Effector memory CD8-positive, alpha-beta T cell (primary cell): ENCODE data around the gene PTPRD.

ENCODE experiments used
- ATAC-seq: fragments of 150-1000 bp; cut with Tn5 transposase; replicated peaks from 2 replicates; pipeline ENCODE4 v1.10.0; 2021; ENCODE audit warnings: mild to moderate bottlenecking, moderate library complexity
- DNase-seq, 3 experiments: peaks; one replicate each; pipeline ENCODE4 v3.0.0; 2021
- H3K27ac Mint-ChIP-seq, 2 donors: one replicate each; pipeline ENCODE4 v1.8.0; 2022; ENCODE audit warnings: mild to moderate bottlenecking in 2 of 2, mixed read lengths in 2 of 2, moderate library complexity in 2 of 2
- H3K27me3 Mint-ChIP-seq, 2 donors: one replicate each; pipeline ENCODE4 v1.8.0; 2022; ENCODE audit warnings: mixed read lengths in 2 of 2
- H3K36me3 Mint-ChIP-seq: one replicate; pipeline ENCODE4 v1.8.0; 2022; ENCODE audit warnings: mild to moderate bottlenecking, moderate library complexity, mixed read lengths; ENCODE audit not compliant: insufficient read depth
- H3K4me1 Mint-ChIP-seq, 2 donors: one replicate each; pipeline ENCODE4 v1.8.0; 2022; ENCODE audit warnings: low read depth in 2 of 2, mixed read lengths in 2 of 2
- H3K4me3 Mint-ChIP-seq, 2 donors: one replicate each; pipeline ENCODE4 v1.8.0; 2022; ENCODE audit warnings: mild to moderate bottlenecking in 2 of 2, mixed read lengths in 2 of 2, moderate library complexity in 2 of 2
- H3K9me3 Mint-ChIP-seq, 2 donors: one replicate each; pipeline ENCODE4 v1.8.0; 2022; ENCODE audit warnings: mixed read lengths in 2 of 2

Gene PTPRD

GRCh38 chr9:8434621-8435020 is 2178.2 kb downstream of the PTPRD start:
- Mint-ChIP-seq H3K4me3 (no peak overlapping the region), H3K27ac (no peak overlapping the region), H3K4me1 (peaks cover 5 to 9% of the 10 kb centered on the region in 2 donors), H3K36me3 (no peaks in the 10 kb centered on the region), H3K27me3 (no peaks in the 10 kb centered on the region), H3K9me3 (peaks cover 0 to 7% of the 10 kb centered on the region in 2 donors)
- no peak for DNase-seq
- no peak for ATAC-seq

GRCh38 chr9:8432224-8432623 is 2180.6 kb downstream of the PTPRD start:
- H3K4me1 Mint-ChIP-seq: peaks cover 5 to 24% of the 10 kb centered on the region in 2 donors
- H3K36me3 Mint-ChIP-seq: peaks cover 3% of the 10 kb centered on the region
- no peak overlapping the region for H3K27ac Mint-ChIP-seq
- H3K27me3 Mint-ChIP-seq: no peaks in the 10 kb centered on the region
- ATAC-seq (no peak), DNase-seq (no peak)
- peak overlapping the region in 1 of 2 donors; percentile 5 for H3K4me3 Mint-ChIP-seq
- no peaks in the 10 kb centered on the region for H3K9me3 Mint-ChIP-seq

- Mint-ChIP-seq H3K27ac (no peak overlapping the region), H3K4me3 (no peak overlapping the region), H3K4me1 (peaks cover 5 to 24% of the 10 kb centered on the region in 2 donors), H3K36me3 (peaks cover 3% of the 10 kb centered on the region), H3K9me3 (no peaks in the 10 kb centered on the region), H3K27me3 (no peaks in the 10 kb centered on the region)
- no peak for ATAC-seq
- DNase-seq: no peak
Observed at GRCh38 chr9:8431505-8431904, 2181.3 kb downstream of the PTPRD start.

GRCh38 chr9:8430945-8431344 is 2181.9 kb downstream of the PTPRD start:
- ATAC-seq (no peak), DNase-seq (no peak)
- Mint-ChIP-seq H3K36me3 (peaks cover 3% of the 10 kb centered on the region), H3K4me1 (peaks cover 5 to 24% of the 10 kb centered on the region in 2 donors), H3K4me3 (no peak overlapping the region), H3K27me3 (no peaks in the 10 kb centered on the region), H3K27ac (no peak overlapping the region), H3K9me3 (no peaks in the 10 kb centered on the region)

GRCh38 chr9:8429768-8430167 is 2183.0 kb downstream of the PTPRD start:
- DNase-seq: no peak
- ATAC-seq: peak; percentile 67
- peaks cover 5 to 24% of the 10 kb centered on the region in 2 donors for H3K4me1 Mint-ChIP-seq
- no peaks in the 10 kb centered on the region for H3K27me3 Mint-ChIP-seq
- H3K27ac Mint-ChIP-seq: peak overlapping the region; percentile 39 to 86
- H3K36me3 Mint-ChIP-seq: peaks cover 3% of the 10 kb centered on the region
- H3K9me3 Mint-ChIP-seq: no peaks in the 10 kb centered on the region
- H3K4me3 Mint-ChIP-seq: no peak overlapping the region

GRCh38 chr9:8429157-8429556 is 2183.6 kb downstream of the PTPRD start:
- Mint-ChIP-seq H3K9me3 (no peaks in the 10 kb centered on the region), H3K36me3 (peaks cover 3% of the 10 kb centered on the region), H3K27ac (peak overlapping the region; percentile 39 to 86), H3K27me3 (no peaks in the 10 kb centered on the region), H3K4me1 (peaks cover 5 to 24% of the 10 kb centered on the region in 2 donors), H3K4me3 (no peak overlapping the region)
- no peak for DNase-seq
- ATAC-seq: peak; percentile 54

- H3K9me3 Mint-ChIP-seq: no peaks in the 10 kb centered on the region
- H3K27me3 Mint-ChIP-seq: no peaks in the 10 kb centered on the region
- DNase-seq (no peak), ATAC-seq (peak; percentile 43)
- no peak overlapping the region for H3K27ac Mint-ChIP-seq
- H3K36me3 Mint-ChIP-seq: peaks cover 3% of the 10 kb centered on the region
- peaks cover 5 to 24% of the 10 kb centered on the region in 2 donors for H3K4me1 Mint-ChIP-seq
- H3K4me3 Mint-ChIP-seq: no peak overlapping the region
Observed at GRCh38 chr9:8428389-8428788, 2184.4 kb downstream of the PTPRD start.

- H3K9me3 Mint-ChIP-seq: no peaks in the 10 kb centered on the region
- no peak overlapping the region for H3K27ac Mint-ChIP-seq
- ATAC-seq (no peak), DNase-seq (no peak)
- no peak overlapping the region for H3K4me3 Mint-ChIP-seq
- H3K4me1 Mint-ChIP-seq: peaks cover 0 to 16% of the 10 kb centered on the region in 2 donors
- H3K36me3 Mint-ChIP-seq: peaks cover 3% of the 10 kb centered on the region
- no peaks in the 10 kb centered on the region for H3K27me3 Mint-ChIP-seq
Observed at GRCh38 chr9:8424786-8425410, 2187.9 kb downstream of the PTPRD start.

GRCh38 chr9:8420416-8420815 is 2192.4 kb downstream of the PTPRD start:
- Mint-ChIP-seq H3K36me3 (no peaks in the 10 kb centered on the region), H3K27ac (no peak overlapping the region)
- ATAC-seq: no peak

GRCh38 chr9:8419596-8420275 is 2193.1 kb downstream of the PTPRD start:
- H3K27ac Mint-ChIP-seq: no peak overlapping the region
- no peak for DNase-seq
- no peak overlapping the region for H3K4me3 Mint-ChIP-seq
- H3K9me3 Mint-ChIP-seq: peaks cover 0 to 2% of the 10 kb centered on the region in 2 donors
- H3K27me3 Mint-ChIP-seq: no peaks in the 10 kb centered on the region
- ATAC-seq: no peak
- no peaks in the 10 kb centered on the region for H3K4me1 Mint-ChIP-seq
- H3K36me3 Mint-ChIP-seq: no peaks in the 10 kb centered on the region

More at GRCh38 chr9:8420416-8420815, 2192.4 kb downstream of the PTPRD start:
- Mint-ChIP-seq H3K9me3 (peaks cover 0 to 2% of the 10 kb centered on the region in 2 donors), H3K4me1 (no peaks in the 10 kb centered on the region), H3K27me3 (no peaks in the 10 kb centered on the region), H3K4me3 (no peak overlapping the region)
- no peak for DNase-seq

- H3K27ac Mint-ChIP-seq: no peak overlapping the region
- no peak for DNase-seq
- no peak for ATAC-seq
- no peaks in the 10 kb centered on the region for H3K36me3 Mint-ChIP-seq
- no peaks in the 10 kb centered on the region for H3K4me1 Mint-ChIP-seq
- H3K9me3 Mint-ChIP-seq: peaks cover 0 to 2% of the 10 kb centered on the region in 2 donors
- H3K27me3 Mint-ChIP-seq: no peaks in the 10 kb centered on the region
- H3K4me3 Mint-ChIP-seq: no peak overlapping the region
Observed at GRCh38 chr9:8417341-8417740, 2195.5 kb downstream of the PTPRD start.

- Mint-ChIP-seq H3K4me3 (no peak overlapping the region), H3K27me3 (peaks cover 0 to 8% of the 10 kb centered on the region in 2 donors), H3K9me3 (no peaks in the 10 kb centered on the region), H3K27ac (no peak overlapping the region), H3K36me3 (no peaks in the 10 kb centered on the region), H3K4me1 (no peaks in the 10 kb centered on the region)
- no peak for ATAC-seq
- no peak for DNase-seq
Observed at GRCh38 chr9:8412327-8412726, 2200.5 kb downstream of the PTPRD start.

GRCh38 chr9:8408575-8409190 is 2204.1 kb downstream of the PTPRD start:
- DNase-seq (no peak), ATAC-seq (no peak)
- Mint-ChIP-seq H3K36me3 (no peaks in the 10 kb centered on the region), H3K27ac (no peak overlapping the region), H3K4me3 (no peak overlapping the region), H3K4me1 (no peaks in the 10 kb centered on the region), H3K27me3 (peaks cover 0 to 8% of the 10 kb centered on the region in 2 donors), H3K9me3 (no peaks in the 10 kb centered on the region)
